ENCODE results near the gene LRRC9. TPM values are rescaled to one million over a fixed set of nuclear protein-coding genes. Genes with fewer than 3 reads are reported as not detected.

The LRRC9 gene
- total RNA-seq: not detected in 2 replicates

DNA sequence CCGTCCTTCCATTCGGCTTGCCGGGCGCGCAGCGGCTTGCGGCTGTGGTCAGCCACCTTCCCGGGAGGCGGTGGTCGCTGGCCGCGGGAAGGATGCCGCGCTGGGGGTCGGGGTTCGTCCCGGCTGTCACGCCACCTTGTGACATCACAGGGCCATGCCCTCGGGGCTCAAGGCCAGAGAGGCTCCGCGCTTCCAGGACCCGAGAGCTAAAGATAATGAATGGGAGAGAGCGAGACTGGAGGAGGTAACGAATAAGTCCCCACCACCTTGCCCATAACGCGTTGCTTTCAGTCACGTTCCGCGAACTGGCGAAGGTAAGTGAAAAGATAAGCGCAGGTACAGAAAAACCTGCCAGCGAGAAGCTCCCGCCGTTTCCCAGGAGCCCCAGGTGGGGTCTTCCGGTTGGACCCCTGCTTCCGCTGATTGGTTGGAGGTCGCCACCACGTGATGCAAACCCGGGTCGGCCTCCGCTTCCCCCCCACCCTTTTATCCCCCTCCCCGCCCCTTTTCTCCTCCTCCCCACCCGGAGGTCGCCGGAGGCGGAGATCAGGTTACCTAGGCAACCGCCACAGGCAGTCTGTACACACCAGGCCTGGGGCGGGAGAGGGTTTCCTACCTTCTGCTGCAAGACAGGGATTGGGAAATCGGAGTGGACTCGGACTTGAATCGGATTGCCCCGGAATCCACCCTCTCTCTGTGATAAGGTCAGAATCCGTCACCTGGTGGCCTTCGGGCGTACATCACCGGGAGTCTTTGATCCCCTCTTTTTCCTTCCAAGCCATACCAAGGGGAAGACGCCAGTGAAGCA, at the start of gene LRRC9:
Gene LRRC9, plus strand, starts transcription at position 575 of the 808 bp plus-strand sequence.
- ChIA-PET CTCF (no interaction called here), POLR2A (no interaction called here)
- ATAC-seq (ENCODE audit: low read depth): peak; percentile 25
- Mint-ChIP-seq H3K4me3 (peak within 1 kb of the TSS; percentile 78), H3K9me3 (no peaks in the 10 kb centered on the region), H3K27ac (no peak within 1 kb of the TSS), H3K36me3 (ENCODE audit: low read depth) (no peaks in the 10 kb centered on the region), H3K4me1 (peaks cover 10% of the 10 kb centered on the region), H3K27me3 (peaks cover 35% of the 10 kb centered on the region)
- no peak for TF ChIP-seq CTCF (IDR thresholded peaks at IDR 0.05)
- DNase-seq: no peak
- intact Hi-C loops (cut with micrococcal nuclease): no loop called here

DNA sequence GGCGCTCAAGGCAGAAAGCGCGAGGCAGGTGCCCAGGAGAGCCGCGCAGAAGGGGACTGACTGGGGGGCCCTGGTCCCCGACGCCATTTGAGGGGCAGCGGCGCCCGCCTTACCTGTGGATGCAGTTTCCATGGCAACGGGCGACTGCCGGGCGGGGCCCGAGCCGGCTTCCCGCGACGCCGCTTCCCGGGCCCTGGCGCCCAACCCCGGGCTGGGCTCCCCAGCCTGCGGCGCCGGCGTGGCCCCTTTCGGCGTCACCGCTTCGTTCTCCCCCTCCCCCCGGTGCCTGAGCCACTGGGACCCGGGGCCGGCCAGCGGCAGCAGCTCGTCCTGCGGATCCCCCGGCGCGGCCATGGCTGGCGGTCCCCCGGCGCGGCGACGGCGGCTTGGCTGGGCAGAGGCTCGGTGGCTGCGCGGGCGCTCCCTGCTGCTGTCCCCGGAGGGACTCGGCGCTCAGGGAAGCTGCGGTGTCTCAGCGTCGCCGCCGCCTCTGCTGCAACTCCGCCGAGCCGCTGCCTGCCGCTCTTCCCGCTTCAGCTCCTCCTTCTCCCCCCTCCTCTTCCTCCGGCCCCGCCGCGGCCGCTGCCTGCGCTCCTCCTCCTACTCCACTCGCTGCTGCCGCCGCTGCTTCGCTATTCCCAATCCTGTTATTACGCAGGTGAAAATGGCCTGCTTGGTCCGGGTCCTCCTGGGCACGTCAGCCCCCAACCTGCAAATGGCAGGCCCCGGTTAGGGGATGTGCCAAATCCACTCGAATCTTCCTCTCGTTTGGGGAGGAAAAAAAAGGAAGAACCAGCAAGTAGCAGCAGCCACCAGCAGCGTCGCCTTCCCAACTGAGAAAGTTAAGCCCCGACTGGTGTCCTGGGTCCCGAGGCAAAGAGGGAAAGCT, 49.4 kb upstream of the LRRC9 start, which contains the start of gene RTN1:
Gene RTN1, minus strand, starts transcription at position 500 of the 889 bp plus-strand sequence. Its CDS starts 146 bp downstream, at position 354.
- no peaks in the 10 kb centered on the region for H3K36me3 Mint-ChIP-seq (ENCODE audit: low read depth)
- DNase-seq (no peak), ATAC-seq (ENCODE audit: low read depth) (no peak)
- peaks cover 7% of the 10 kb centered on the region for H3K4me1 Mint-ChIP-seq
- no peak for TF ChIP-seq CTCF (IDR thresholded peaks at IDR 0.05)
- ChIA-PET POLR2A (no interaction called here), CTCF (no interaction called here)
- peaks cover 5% of the 10 kb centered on the region for H3K9me3 Mint-ChIP-seq
- intact Hi-C loops (cut with micrococcal nuclease): no loop called here
- peaks cover 27% of the 10 kb centered on the region for H3K27me3 Mint-ChIP-seq
- peak within 1 kb of the TSS; percentile 81 for H3K4me3 Mint-ChIP-seq
- H3K27ac Mint-ChIP-seq: no peak within 1 kb of the TSS

GRCh38 chr14:59871166-59871495, 48.8 kb upstream of the LRRC9 start:
- Mint-ChIP-seq H3K27ac (no peak overlapping the region), H3K36me3 (ENCODE audit: low read depth) (no peaks in the 10 kb centered on the region), H3K27me3 (peaks cover 25% of the 10 kb centered on the region), H3K9me3 (peaks cover 5% of the 10 kb centered on the region), H3K4me1 (peaks cover 7% of the 10 kb centered on the region), H3K4me3 (peak overlapping the region; percentile 12)
- intact Hi-C loops (cut with micrococcal nuclease): no loop called here
- DNase-seq: no peak
- CTCF ChIA-PET: no interaction called here
- POLR2A ChIA-PET: no interaction called here
- no peak for ATAC-seq (ENCODE audit: low read depth)
- no peak for TF ChIP-seq CTCF (IDR thresholded peaks at IDR 0.05)

DNA sequence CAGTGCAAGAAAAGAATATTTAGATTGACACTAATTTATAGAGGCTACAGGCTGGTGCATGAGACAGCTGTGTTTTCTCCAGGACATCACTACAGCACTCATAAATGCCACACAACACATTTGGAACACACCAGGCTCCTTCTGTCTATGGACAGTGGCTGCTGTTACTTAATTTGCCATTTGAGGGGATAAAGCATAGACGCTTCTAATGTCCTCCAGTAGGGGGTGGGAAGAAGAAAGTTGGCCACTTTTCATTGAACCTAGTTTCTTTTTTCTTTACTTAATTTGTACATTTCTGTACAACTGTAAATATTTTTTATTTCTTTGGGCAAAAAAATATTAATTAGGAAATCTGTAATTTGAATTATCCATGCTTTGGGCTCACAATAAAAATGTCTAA, 37.0 kb upstream of the LRRC9 start:
- no peak for TF ChIP-seq CTCF (IDR thresholded peaks at IDR 0.05)
- no peak for DNase-seq
- peaks cover 14% of the 10 kb centered on the region for H3K27me3 Mint-ChIP-seq
- no peak overlapping the region for H3K27ac Mint-ChIP-seq
- no peaks in the 10 kb centered on the region for H3K36me3 Mint-ChIP-seq (ENCODE audit: low read depth)
- ATAC-seq (ENCODE audit: low read depth): no peak
- no peaks in the 10 kb centered on the region for H3K9me3 Mint-ChIP-seq
- CTCF ChIA-PET: no interaction called here
- POLR2A ChIA-PET: no interaction called here
- H3K4me3 Mint-ChIP-seq: no peak overlapping the region
- H3K4me1 Mint-ChIP-seq: no peaks in the 10 kb centered on the region
- intact Hi-C loops (cut with micrococcal nuclease): no loop called here

DNA sequence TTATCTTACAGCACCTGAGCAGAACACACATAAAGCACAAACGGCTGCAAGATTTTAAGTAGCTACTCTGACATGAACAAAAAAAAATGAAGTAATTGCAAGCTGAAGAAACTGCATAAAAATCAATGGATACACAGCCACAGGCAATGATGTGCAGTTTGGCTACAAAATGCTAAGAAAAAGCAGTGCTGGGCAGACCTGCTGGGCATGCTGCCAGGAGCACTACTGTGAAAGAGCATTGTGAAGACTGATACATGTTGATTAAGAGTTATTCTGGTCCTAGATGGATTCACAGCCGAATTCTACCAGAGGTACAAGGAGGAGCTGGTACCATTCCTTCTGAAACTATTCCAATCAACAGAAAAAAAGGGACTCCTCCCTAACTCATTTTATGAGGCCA, 29.3 kb upstream of the LRRC9 start:
- Mint-ChIP-seq H3K4me1 (no peaks in the 10 kb centered on the region), H3K9me3 (no peaks in the 10 kb centered on the region), H3K4me3 (no peak overlapping the region), H3K27me3 (peaks cover 3% of the 10 kb centered on the region), H3K27ac (no peak overlapping the region), H3K36me3 (ENCODE audit: low read depth) (no peaks in the 10 kb centered on the region)
- ChIA-PET CTCF (no interaction called here), POLR2A (no interaction called here)
- intact Hi-C loops (cut with micrococcal nuclease): no loop called here
- TF ChIP-seq CTCF (IDR thresholded peaks at IDR 0.05): no peak
- ATAC-seq (ENCODE audit: low read depth) (no peak), DNase-seq (no peak)
